OCI-LY1 (cell line): ENCODE measurements around the gene GAPDH.

Experiments used
- EZH2 ChIP-seq: fragments of 200-600 bp; sonication (generic), shearing (Covaris generic); IDR thresholded peaks from 2 replicates; pipeline ENCODE4 v1.8.0; 2017; ENCODE audit warnings: borderline replicate concordance, mixed run types, mild to moderate bottlenecking, antibody characterized with exemption, low read length, moderate library complexity, mixed read lengths
- TF ChIP-seq, protein P1 (sequence below): fragments of 200-600 bp; sonication (generic), shearing (Covaris generic); IDR thresholded peaks from 2 replicates; pipeline ENCODE4 v1.5.1; 2017; ENCODE audit warnings: mild to moderate bottlenecking, antibody characterized with exemption, low read length, moderate library complexity, mixed read lengths

- TF ChIP-seq, protein P1, sequence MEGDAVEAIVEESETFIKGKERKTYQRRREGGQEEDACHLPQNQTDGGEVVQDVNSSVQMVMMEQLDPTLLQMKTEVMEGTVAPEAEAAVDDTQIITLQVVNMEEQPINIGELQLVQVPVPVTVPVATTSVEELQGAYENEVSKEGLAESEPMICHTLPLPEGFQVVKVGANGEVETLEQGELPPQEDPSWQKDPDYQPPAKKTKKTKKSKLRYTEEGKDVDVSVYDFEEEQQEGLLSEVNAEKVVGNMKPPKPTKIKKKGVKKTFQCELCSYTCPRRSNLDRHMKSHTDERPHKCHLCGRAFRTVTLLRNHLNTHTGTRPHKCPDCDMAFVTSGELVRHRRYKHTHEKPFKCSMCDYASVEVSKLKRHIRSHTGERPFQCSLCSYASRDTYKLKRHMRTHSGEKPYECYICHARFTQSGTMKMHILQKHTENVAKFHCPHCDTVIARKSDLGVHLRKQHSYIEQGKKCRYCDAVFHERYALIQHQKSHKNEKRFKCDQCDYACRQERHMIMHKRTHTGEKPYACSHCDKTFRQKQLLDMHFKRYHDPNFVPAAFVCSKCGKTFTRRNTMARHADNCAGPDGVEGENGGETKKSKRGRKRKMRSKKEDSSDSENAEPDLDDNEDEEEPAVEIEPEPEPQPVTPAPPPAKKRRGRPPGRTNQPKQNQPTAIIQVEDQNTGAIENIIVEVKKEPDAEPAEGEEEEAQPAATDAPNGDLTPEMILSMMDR: no peak
- TF ChIP-seq EZH2: no peak
Measured at GRCh38 chr12:6553051-6553868, 18.9 kb downstream of the GAPDH start.
